Superior temporal gyrus (tissue), 1 donor: ENCODE measurements around the gene ICAM1.

Source experiments
- DNase-seq: peaks from one replicate; pipeline ENCODE4 v3.0.0-alpha.2; 2016; ENCODE audit errors: extremely low spot score

ICAM1 gene

GRCh38 chr19:10321417-10321797 is 50.5 kb downstream of the ICAM1 start:
- DNase-seq = no peak

- DNase-seq = no peak
These were observed 51.2 kb downstream of the ICAM1 start for GRCh38 chr19:10321874-10322835.

GRCh38 chr19:10325732-10326131 is 54.8 kb downstream of the ICAM1 start:
- DNase-seq = no peak

- no peak for DNase-seq
These were observed 56.9 kb downstream of the ICAM1 start for GRCh38 chr19:10327793-10328192.

- no peak for DNase-seq
These were observed 57.9 kb downstream of the ICAM1 start for GRCh38 chr19:10328558-10329429.

- no peak for DNase-seq
These were observed 58.6 kb downstream of the ICAM1 start for GRCh38 chr19:10329555-10329954.

- no peak for DNase-seq
These were observed 61.4 kb downstream of the ICAM1 start for GRCh38 chr19:10332158-10332964.

GRCh38 chr19:10332965-10333757 is 62.2 kb downstream of the ICAM1 start, which contains the start of gene RAVER1:
Gene RAVER1, minus strand, starts transcription at chr19:10333529. Its CDS starts 22 bp downstream, at chr19:10333507.
- DNase-seq = peak; percentile 97

- no peak for DNase-seq
These were observed 63.1 kb downstream of the ICAM1 start for GRCh38 chr19:10333758-10334587.

- peak; percentile 64 for DNase-seq
These were observed 63.9 kb downstream of the ICAM1 start for GRCh38 chr19:10334588-10335351.

GRCh38 chr19:10335352-10335985 is 64.5 kb downstream of the ICAM1 start:
- no peak for DNase-seq
